Glomerular endothelial cell (primary cell): ENCODE results near the gene PCCB. TPM values are rescaled to one million over a fixed set of nuclear protein-coding genes. Genes with fewer than 3 reads are reported as not detected.

Source experiments
- total RNA-seq: library from RNA; depleted of rRNA; stranded (reverse); fragments of >200 nt; gene quantifications from 2 replicates; pipeline ENCODE4 v1.2.3, GENCODE V29; 2015

Gene PCCB
- total RNA-seq, 1 donor from 2014 or later: 31.2 TPM

Other genes starting within 250 kb of the PCCB start
- 22.6 and 25.6 TPM in 2 replicates for gene MSL2, start 54.0 kb upstream of the PCCB start, total RNA-seq